GM18498 (cell line): ENCODE data around the gene KCNJ6.
"Not testable (repeated sequence)": the region's sequence is repeated elsewhere in the genome, so short reads cannot be mapped to it uniquely, and the experiment has no call there.

ENCODE experiments used
- ATAC-seq: cut with Tn5 transposase; IDR thresholded peaks from one replicate; pipeline ENCODE4 v1.9.1; 2021; ENCODE audit warnings: mild to moderate bottlenecking, moderate library complexity; ENCODE audit not compliant: unreplicated experiment

KCNJ6 gene

DNA sequence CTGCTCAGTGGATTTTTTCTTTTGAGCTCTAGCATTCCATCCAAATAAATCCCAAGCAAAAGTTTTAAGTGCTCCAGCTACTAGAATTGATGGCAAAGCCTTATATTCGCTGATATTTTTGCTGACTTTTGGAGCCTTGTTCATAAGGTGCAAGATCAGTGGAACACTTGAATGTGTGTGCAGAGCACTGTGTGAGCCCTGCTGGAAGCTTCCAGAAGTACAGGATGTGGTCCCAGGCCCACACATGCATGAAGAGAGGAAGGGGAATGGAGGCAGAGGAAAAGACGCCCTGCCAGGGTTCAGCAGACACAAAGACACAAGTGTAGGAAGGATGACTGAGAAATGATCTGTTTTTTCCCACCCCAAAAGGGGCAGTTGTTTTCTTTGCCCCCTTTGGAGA, 169.4 kb downstream of the KCNJ6 start:
- no peak for ATAC-seq

GRCh38 chr21:37744551-37744950, 171.7 kb downstream of the KCNJ6 start:
- no peak for ATAC-seq

GRCh38 chr21:37742532-37742931, 173.7 kb downstream of the KCNJ6 start:
- no peak for ATAC-seq

- no peak for ATAC-seq
These were observed 174.1 kb downstream of the KCNJ6 start for GRCh38 chr21:37742115-37742514.

DNA sequence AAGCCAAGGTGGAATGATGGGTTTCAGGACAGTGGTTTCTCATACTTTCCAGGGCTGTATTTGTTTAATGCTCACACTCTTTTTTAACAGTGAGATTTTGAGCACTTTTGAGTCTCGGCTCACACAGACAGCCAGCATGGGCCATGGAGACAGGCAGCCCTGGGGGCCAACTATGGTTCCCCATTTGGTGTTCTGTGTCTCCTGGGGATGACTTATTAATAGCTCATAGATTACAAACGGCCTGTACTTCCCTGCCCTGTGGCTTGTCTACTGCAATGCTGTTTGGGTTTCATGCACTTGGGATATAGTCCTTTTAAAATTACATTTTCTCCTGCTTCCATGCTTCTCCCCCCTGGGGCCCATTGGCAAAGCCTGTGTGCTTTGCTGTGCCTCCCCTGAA, 178.3 kb downstream of the KCNJ6 start:
- ATAC-seq, result no peak

DNA sequence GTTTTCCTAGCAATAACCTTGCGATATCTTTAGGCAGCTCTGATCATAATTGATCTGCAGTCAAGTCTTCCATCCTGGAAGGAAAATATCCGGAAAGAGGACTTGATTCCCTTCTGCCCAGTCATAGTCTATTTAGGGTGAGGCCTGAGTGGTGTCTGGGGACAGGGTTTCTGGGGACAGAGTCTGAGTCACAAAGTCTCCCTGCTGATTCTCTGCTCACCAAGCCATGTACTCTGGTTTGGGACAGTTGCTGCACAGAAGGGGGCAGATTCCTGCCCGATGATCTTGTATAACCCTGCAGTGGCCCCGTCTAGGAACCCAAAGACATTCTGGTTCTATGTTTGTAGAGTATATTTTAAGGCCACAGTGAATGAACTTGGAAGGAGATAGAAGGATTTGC, 178.8 kb downstream of the KCNJ6 start:
- no peak for ATAC-seq

DNA sequence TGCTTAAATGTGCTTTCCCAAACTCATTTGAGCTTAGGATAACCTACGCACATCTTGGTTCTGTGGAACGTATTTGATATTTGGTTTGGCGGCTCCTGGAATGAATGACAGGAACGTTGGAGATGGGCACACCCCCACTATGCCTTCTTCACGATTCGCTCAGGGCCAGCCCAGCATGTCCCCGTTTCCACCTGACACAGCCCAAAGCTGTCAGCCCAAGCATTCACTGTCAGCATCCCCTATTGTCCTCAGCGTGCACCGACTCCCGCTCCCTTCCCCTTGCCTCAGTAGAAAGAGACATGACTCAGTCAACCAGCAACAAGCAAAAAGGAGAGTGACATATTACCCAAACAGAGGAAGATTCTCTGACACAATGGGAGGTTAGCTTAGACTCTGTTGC, 181.4 kb downstream of the KCNJ6 start:
- ATAC-seq, result no peak

DNA sequence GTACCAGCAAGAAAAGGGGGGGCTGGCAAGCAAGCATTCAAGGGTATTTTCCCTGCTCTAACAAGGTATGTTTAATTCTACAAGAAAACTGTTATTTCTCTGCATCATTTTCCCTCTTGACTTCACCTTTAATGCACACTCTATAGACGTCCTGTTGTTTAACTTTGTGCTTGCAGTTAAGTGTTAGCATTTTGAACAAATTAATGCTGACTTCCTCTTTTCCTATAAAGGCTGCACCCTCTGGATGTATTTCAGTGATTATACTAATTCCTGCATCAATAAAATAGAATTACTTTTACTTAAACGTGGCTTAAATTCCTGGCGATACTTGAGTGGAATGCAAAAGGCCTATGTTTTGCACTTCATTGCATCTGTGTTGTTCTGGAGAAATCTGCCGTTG, 183.3 kb downstream of the KCNJ6 start:
- no peak for ATAC-seq

DNA sequence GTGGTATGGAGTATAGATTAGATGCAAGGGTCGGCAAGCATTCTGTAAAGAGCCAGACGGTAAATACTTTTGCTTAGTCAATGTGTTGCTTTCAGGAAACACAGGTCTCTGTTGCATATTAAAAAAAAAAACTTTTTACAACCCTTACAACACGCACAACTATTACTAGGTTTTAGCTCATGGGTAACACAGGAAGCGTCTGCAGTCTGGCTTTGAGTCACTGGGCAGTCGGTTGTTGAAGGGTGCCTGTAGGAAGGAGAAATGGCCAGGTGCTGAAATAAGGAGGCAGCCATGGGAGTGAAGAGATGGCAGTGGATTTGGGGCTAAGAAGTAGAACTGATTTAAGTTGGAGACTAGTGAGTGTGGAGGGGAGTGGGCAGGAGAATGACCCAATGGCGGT, 192.1 kb downstream of the KCNJ6 start:
- ATAC-seq, result no peak

- no peak for ATAC-seq
These were observed 198.7 kb downstream of the KCNJ6 start for GRCh38 chr21:37717534-37717933.

DNA sequence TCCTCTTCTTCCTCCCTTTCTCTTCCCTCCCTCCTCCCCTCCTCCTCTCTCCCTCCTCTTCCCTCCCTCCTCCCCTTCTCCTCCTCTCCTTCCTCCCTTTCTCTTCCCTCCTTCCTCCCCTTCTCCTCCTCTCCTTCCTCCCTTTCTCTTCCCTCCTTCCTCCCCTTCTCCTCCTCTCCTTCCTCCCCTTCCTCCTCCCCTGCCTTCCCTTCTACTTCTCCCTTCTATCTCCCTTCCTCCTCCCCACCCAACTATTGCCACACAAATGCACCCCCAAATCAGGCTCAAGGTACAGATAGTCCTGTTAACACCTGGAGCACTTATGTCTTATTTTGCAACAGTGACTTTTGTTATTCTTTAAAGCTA, 203.7 kb downstream of the KCNJ6 start:
- ATAC-seq, result not testable (repeated sequence)

DNA sequence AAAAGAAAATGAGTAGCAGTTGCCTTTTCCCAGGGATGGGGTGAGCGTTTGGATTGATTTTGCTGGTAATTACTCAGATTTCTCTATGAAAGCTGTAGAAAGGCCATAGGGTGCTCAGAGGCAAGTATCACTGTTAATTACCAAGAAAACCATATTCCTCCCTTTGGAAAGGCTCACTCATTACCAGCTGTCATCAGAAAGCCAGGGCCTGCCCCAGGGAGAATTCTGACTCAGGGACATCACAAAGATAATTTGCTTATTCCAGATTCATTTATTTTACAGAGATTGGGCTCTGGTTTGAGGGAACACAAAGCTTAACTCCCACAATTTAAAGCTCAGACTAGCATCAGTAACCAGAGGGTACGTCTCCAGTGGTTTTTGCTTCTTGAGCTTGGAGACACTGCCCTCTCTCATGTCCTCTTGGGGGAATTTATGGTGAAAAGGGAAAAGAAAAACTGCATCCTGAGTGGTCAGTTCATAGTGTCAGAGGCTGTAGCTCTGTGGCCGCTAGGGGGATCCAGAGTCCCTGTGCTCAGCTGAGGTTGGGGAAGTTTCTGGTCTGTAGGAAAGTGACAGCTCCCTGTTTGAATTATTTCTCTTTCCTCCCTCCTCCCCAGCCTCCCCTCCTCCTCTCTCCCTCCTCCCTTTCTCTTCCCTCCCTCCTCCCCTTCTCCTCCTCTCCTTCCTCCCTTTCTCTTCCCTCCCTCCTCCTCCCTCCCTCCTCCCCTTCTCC, 204.3 kb downstream of the KCNJ6 start:
- ATAC-seq, result peak; percentile 84

GRCh38 chr21:37711286-37711829, 204.9 kb downstream of the KCNJ6 start:
- no peak for ATAC-seq

- no peak for ATAC-seq
These were observed 205.5 kb downstream of the KCNJ6 start for GRCh38 chr21:37710546-37711285.

DNA sequence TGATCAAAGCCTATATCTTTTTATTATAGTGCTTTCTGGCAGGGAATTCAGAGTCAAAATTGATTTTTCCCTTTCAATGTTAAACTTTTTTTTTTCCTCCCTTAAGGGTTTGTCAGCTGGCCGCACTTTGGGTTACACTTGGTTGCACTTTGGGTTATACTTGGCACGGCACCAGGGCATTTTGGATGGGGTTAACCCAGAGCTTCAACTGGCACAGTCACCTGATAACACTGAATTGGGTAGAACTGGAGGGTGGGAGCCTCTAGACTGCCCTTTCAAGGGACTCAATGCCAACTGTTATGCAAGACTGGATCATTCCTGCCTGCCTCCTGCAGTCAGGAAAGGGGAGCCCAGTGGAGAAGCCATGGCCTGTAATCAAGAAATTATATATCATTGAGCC, 211.5 kb downstream of the KCNJ6 start:
- ATAC-seq, result no peak

DNA sequence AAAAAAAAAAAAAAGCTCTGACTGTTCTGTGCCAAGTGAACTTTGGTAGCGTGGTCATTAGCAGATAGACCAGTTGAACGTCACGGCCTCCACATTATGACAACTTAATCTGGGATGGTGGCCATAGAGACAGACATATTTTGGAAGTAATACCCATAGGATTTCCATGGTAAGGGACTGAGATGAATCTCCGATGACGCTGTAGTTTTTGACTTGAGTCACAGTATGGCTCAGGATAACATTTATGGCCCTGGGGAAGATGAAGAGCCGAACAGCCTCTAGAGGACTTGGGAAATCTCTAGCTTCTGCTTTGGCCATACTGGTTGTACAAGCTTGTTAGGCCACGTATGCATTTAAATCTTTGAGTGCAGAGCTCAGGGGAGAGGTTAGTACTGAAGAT, 214.0 kb downstream of the KCNJ6 start:
- no peak for ATAC-seq

DNA sequence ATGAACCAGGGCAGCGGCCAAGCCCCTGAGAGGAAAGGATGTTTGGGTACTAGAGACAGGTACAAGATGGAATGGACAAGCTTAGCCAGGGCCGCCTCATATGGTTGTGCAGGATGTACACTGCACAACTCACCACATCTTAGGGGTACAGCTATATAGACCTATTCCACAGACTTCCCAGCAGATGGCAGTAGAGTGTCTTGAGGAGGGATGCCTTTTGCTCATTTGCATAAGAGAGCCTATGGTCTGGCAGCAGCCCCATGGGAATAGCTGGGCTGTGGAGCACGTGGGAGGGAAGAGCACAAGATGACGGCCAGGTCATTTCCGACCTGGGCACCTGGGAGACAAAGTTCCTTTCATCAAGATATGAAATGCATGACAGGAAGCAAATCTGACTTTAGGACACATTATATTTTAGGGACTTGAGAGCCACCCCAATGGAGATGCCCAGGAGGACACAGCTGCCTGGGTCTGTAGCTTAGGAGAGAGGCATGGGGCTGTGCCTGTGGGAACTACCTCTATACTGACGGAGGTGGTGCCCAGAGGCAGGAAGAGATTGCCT, 215.5 kb downstream of the KCNJ6 start:
- ATAC-seq, result peak; percentile 83

DNA sequence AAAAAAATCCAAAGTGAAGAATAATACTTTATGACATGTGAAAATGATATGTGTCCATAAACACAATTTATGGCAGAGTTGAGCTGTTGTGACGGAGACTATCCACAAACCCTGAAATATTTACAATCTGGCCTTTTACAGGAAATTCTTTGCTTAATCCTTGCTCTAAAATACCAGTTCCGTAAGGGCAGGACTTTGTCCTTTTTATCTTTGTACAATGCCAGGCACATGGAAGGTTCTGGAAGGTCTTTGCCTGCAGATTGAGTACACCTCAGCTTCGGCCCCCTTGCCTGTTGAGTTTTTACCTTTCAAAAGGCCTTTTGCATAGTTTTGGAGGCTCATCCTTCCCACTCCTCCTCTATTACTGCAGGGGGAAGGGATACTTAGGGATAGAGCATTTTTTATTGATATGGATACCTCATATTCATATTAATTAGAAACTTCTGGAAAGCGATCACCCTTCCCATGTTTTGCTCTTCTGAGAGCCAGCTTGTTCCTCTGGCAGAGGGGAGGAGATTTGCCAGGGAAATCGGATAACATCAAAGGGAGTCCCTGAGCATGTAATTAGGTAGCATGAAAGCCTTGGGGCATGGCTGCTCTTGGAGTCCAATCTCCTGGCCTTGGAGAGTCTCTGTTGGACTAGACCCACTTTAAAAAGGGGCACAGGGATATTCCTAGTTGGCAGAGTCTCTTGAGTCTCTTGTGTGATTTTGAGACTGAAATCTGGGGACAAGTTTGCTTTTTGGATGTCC, 217.1 kb downstream of the KCNJ6 start:
- no peak for ATAC-seq

GRCh38 chr21:37696936-37697335, 219.3 kb downstream of the KCNJ6 start:
- no peak for ATAC-seq

DNA sequence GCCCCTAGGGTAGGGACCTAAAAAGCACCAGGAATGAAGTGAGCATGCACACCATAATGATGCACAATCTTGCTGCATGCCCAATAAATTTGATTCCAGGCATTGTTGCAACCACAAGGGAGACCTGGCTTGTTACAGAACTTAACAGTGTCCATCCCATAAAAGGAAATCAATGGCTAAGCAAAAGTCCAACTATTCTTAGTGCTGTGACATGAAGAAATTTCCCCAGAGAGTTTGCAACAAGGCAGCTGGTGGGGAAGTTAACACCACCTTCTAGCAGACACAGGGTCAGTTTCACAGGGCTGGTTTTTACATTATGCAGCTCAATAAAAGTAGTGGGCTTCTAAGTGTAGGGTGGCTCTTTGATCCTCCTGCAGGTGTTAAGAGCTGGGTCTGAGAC, 221.1 kb downstream of the KCNJ6 start:
- no peak for ATAC-seq

GRCh38 chr21:37688952-37689659, 227.2 kb downstream of the KCNJ6 start:
- no peak for ATAC-seq
